GM19455 (cell line): ENCODE results near the gene SH2D7.
"Not testable (repeated sequence)": the region's sequence is repeated elsewhere in the genome, so short reads cannot be mapped to it uniquely, and the experiment has no call there.

Source experiments
- ATAC-seq: cut with Tn5 transposase; IDR thresholded peaks from one replicate; pipeline ENCODE4 v1.9.1; 2021; ENCODE audit not compliant: unreplicated experiment

Gene SH2D7

DNA sequence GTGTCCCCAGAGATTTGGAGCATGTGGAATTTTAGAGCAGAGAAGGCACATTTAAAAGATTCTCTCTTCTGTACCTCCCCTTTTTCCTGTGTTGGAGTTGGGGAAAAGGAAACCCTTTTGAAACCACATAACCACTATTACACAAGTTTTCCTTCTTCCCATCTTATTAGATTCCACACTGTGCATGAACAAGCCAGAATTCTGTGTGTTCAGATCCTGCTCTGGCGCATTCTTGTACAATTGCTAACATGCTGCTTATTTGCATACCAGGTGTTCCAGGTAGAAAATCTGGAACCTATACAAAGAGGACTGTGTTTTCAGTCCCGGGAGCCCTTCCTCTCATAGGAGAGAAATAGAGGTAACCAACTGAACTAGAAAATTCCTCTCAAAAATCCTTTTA, 41.4 kb downstream of the SH2D7 start:
- no peak for ATAC-seq

DNA sequence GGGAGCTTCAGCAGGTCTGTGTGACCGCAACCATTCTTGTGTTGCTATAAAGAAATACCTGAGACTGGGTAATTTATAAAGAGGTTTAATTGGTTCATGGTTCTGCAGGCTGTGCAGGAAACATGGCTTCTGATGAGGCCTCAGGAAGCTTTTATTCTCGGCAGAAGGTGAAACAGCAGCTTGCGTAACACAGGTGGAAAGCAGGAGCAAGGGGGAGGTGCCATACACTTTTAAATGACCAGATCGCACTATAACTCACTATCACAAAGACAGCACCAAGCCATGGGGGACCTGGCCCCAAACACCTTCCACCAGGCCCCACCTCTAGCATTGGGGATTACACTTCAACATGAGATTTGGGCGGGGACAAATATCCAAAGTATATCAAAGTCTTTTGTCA, 47.2 kb downstream of the SH2D7 start:
- ATAC-seq, result no peak

- no peak for ATAC-seq
These were observed 47.9 kb downstream of the SH2D7 start for GRCh38 chr15:78140292-78140691.

DNA sequence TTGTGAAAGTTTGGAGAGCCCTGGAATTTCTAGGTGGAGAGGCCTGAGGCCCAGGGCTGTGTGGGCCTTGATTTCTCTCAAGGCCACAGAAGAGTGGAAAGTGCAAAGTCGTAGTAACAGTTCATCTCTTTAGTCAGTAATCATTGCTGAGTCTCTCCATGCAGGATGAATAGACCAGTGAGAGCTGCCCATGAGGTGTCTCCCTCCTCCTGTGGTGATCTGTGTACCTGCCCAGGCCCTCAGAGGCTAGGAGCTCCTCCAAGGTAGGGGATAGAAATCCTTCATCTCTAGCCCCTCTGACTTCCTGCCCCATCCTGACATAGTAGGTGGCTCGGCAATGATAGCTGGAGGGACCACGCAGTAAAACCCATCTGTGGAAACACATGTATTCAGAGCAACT, 50.0 kb downstream of the SH2D7 start:
- no peak for ATAC-seq

DNA sequence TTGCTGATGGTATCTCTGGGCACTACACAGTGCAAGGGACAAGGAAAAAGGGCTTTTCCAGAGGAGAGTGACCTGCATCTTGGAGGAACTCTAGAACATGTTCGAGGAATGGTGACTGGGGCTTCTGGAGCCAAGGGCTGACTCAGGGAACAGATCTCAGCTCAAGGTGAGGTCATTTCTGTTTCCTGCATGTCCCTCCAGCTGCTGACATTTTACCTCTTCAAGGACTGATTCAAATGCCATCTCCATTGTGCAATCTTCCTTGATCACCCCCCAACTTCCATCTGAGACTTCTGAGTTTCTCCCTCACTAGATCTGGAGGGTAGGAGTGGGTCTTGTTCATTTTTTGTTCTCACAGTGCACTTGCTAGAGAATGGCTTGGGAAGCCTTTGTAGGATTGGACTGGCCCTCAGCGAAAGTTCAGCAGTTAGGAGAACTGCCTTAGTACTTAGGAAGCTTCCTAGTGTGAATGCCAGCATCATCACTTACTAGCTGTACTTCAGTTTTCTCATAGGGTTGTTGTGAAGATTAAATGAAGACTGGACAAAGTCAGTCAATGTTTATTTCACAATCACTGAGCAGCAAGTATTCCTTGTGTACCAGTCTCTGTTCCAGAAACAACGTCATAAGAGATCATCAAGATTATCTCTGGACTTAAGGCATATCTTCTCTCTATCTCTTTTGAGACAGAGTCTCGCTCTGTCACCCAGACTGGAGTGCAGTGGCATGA, 54.2 kb downstream of the SH2D7 start:
- ATAC-seq, result no peak

DNA sequence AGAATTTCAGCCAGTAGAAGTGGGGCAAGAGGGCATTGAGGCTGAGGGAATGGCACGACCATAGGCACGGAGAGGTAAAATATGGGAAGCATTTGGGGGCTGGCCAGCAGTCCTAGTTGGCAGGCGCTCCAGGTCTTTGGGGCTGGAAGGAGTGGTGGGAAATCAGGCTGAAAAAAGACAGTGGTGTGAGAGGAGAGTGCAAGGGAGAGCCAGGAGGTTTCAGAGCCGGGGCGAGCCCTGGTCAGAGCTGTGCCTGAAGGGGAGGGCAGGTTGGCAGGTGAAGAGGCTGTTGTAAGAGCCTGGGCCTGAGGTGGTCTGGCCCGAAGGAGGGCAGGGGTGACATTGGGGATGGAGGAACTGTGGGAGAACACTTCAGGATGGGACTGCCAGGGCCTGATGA, 55.2 kb downstream of the SH2D7 start:
- ATAC-seq, result no peak

- ATAC-seq, result peak; percentile 4
These were observed 56.2 kb downstream of the SH2D7 start for GRCh38 chr15:78148392-78149067.

DNA sequence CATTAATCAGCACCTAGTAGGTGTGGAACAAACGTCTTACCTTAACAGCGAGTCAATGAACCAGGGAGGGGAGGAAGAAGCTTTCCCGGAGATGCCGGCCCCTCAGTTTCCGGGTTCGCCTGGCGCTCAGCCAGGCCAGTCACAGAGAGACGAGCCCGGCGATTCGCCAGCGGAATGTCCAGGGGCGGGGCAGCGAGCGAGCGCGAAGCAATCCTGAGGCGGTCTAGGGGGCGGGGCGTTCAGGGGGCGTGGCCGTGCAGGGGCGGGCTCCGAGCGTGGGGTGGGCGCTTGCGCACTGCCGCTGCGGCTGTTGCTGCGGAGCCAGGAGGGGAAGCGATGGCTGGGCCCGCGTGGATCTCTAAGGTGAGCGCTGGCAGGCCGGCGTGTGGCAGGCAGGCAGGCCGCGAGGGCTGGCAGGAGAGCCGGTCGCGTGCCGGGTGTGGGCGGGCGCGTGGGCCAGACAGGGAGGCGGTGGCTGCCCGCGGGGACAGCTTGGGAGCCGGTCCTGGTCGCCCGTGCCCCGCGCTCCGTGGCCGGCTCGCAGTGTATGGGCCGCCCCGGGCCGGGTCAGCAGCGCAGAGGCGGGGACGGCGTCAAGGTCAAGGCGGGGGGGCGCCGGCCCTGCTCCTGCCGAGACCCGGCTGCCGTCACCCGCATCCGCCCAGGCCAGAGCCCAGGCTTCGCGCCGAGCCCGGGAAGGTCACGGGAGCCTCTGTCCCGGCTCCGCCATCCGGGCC, 56.9 kb downstream of the SH2D7 start, which contains the start of gene IDH3A:
Gene IDH3A (plus strand): TSS at position 295 of the 737 bp plus-strand sequence. CDS start 42 bp downstream, at position 337.
- peak; percentile 79 for ATAC-seq

GRCh38 chr15:78149805-78150751, 57.7 kb downstream of the SH2D7 start:
- ATAC-seq, result peak; percentile 4

DNA sequence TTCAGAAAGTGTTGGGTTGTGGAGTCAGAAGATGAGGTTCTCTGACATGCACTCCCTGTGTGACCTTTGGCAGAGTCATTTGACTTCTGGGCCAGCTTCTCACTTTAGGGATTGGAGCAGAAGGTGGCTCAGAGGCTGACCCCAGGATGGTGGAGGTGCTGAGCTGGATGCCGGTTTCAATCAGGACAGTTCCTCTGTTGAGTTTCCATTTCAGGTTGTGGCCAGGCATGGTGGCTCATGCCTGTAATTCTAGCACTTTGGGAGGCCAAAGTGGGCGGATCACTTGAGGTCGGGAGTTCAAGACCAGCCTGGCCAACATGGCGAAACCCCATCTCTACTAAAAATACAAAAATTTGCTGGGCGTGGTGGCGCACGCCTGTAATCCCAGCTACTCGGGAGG, 58.7 kb downstream of the SH2D7 start:
- not testable (repeated sequence) for ATAC-seq
